ENCODE data around the gene FOXA3.

Gene FOXA3

GRCh38 chr19:45863840-45864628 is at the start of gene FOXA3:
FOXA3 (plus strand) TSS chr19:45864326; CDS start chr19:45864457, 131 bp downstream.
- Histone ChIP-seq H3K9me3 (ENCODE audit: control insufficient read depth in 1 of 2, low read length in 2 of 2) (no peaks in the 10 kb centered on the region), H3K36me3 (ENCODE audit: control insufficient read depth in 1 of 2, insufficient read depth in 2 of 2, low read length in 2 of 2) (peaks cover 0 to 4% of the 10 kb centered on the region in 2 donors), H3K4me1 (ENCODE audit: control insufficient read depth in 1 of 2, insufficient read depth in 2 of 2, low read length in 2 of 2) (peaks cover 3 to 23% of the 10 kb centered on the region in 2 donors), H3K27me3 (ENCODE audit: low read depth, low read length) (peaks cover 14% of the 10 kb centered on the region), H3K27ac (ENCODE audit: low read length) (peak within 1 kb of the TSS; percentile 14), H3K4me3 (ENCODE audit: low read depth in 1 of 2, low read length in 2 of 2) (peak within 1 kb of the TSS; percentile 62 to 65)

- H3K27me3 ChIP-seq (ENCODE audit: low read depth, low read length), result no peaks in the 10 kb centered on the region
- H3K36me3 ChIP-seq (ENCODE audit: control insufficient read depth in 1 of 2, insufficient read depth in 2 of 2, low read length in 2 of 2), result peaks cover under 1 to 10% of the 10 kb centered on the region in 2 donors
- H3K4me3 ChIP-seq (ENCODE audit: low read depth in 1 of 2, low read length in 2 of 2), result peak within 1 kb of the TSS in 1 of 2 donors; percentile 51
- peaks cover 0 to 20% of the 10 kb centered on the region in 2 donors for H3K4me1 ChIP-seq (ENCODE audit: control insufficient read depth in 1 of 2, insufficient read depth in 2 of 2, low read length in 2 of 2)
- H3K9me3 ChIP-seq (ENCODE audit: control insufficient read depth in 1 of 2, low read length in 2 of 2), result no peaks in the 10 kb centered on the region
- no peak within 1 kb of the TSS for H3K27ac ChIP-seq (ENCODE audit: low read length)
Observed at GRCh38 chr19:45814851-45815480, 49.2 kb upstream of the FOXA3 start, which contains the start of gene RSPH6A. RSPH6A (minus strand) TSS chr19:45815308; CDS start chr19:45815176, 132 bp downstream.

- Histone ChIP-seq H3K36me3 (ENCODE audit: control insufficient read depth in 1 of 2, insufficient read depth in 2 of 2, low read length in 2 of 2) (peaks cover 7 to 16% of the 10 kb centered on the region in 2 donors), H3K4me1 (ENCODE audit: control insufficient read depth in 1 of 2, insufficient read depth in 2 of 2, low read length in 2 of 2) (peaks cover 0 to 20% of the 10 kb centered on the region in 2 donors), H3K9me3 (ENCODE audit: control insufficient read depth in 1 of 2, low read length in 2 of 2) (no peaks in the 10 kb centered on the region), H3K27me3 (ENCODE audit: low read depth, low read length) (no peaks in the 10 kb centered on the region), H3K27ac (ENCODE audit: low read length) (no peak overlapping the region), H3K4me3 (ENCODE audit: low read depth in 1 of 2, low read length in 2 of 2) (peak overlapping the region in 1 of 2 donors; percentile 51)
Observed at GRCh38 chr19:45815481-45816216, 48.5 kb upstream of the FOXA3 start.

- Histone ChIP-seq H3K36me3 (ENCODE audit: control insufficient read depth in 1 of 2, insufficient read depth in 2 of 2, low read length in 2 of 2) (peaks cover 7 to 24% of the 10 kb centered on the region in 2 donors), H3K4me1 (ENCODE audit: control insufficient read depth in 1 of 2, insufficient read depth in 2 of 2, low read length in 2 of 2) (peaks cover 0 to 20% of the 10 kb centered on the region in 2 donors), H3K27ac (ENCODE audit: low read length) (no peak overlapping the region), H3K27me3 (ENCODE audit: low read depth, low read length) (no peaks in the 10 kb centered on the region), H3K9me3 (ENCODE audit: control insufficient read depth in 1 of 2, low read length in 2 of 2) (no peaks in the 10 kb centered on the region), H3K4me3 (ENCODE audit: low read depth in 1 of 2, low read length in 2 of 2) (no peak overlapping the region)
Observed at GRCh38 chr19:45816236-45817009, 47.7 kb upstream of the FOXA3 start.

- peaks cover 0 to 20% of the 10 kb centered on the region in 2 donors for H3K4me1 ChIP-seq (ENCODE audit: control insufficient read depth in 1 of 2, insufficient read depth in 2 of 2, low read length in 2 of 2)
- no peaks in the 10 kb centered on the region for H3K27me3 ChIP-seq (ENCODE audit: low read depth, low read length)
- H3K36me3 ChIP-seq (ENCODE audit: control insufficient read depth in 1 of 2, insufficient read depth in 2 of 2, low read length in 2 of 2), result peaks cover 7 to 28% of the 10 kb centered on the region in 2 donors
- no peak overlapping the region for H3K4me3 ChIP-seq (ENCODE audit: low read depth in 1 of 2, low read length in 2 of 2)
- no peak overlapping the region for H3K27ac ChIP-seq (ENCODE audit: low read length)
- no peaks in the 10 kb centered on the region for H3K9me3 ChIP-seq (ENCODE audit: control insufficient read depth in 1 of 2, low read length in 2 of 2)
Observed at GRCh38 chr19:45817010-45817724, 47.0 kb upstream of the FOXA3 start.

GRCh38 chr19:45817725-45818301 is 46.3 kb upstream of the FOXA3 start:
- Histone ChIP-seq H3K4me1 (ENCODE audit: control insufficient read depth in 1 of 2, insufficient read depth in 2 of 2, low read length in 2 of 2) (peaks cover 0 to 20% of the 10 kb centered on the region in 2 donors), H3K27me3 (ENCODE audit: low read depth, low read length) (no peaks in the 10 kb centered on the region), H3K9me3 (ENCODE audit: control insufficient read depth in 1 of 2, low read length in 2 of 2) (no peaks in the 10 kb centered on the region), H3K4me3 (ENCODE audit: low read depth in 1 of 2, low read length in 2 of 2) (no peak overlapping the region), H3K36me3 (ENCODE audit: control insufficient read depth in 1 of 2, insufficient read depth in 2 of 2, low read length in 2 of 2) (peaks cover 8 to 35% of the 10 kb centered on the region in 2 donors), H3K27ac (ENCODE audit: low read length) (no peak overlapping the region)

GRCh38 chr19:45819769-45820168 is 44.4 kb upstream of the FOXA3 start:
- Histone ChIP-seq H3K36me3 (ENCODE audit: control insufficient read depth in 1 of 2, insufficient read depth in 2 of 2, low read length in 2 of 2) (peaks cover 24 to 53% of the 10 kb centered on the region in 2 donors), H3K9me3 (ENCODE audit: control insufficient read depth in 1 of 2, low read length in 2 of 2) (no peaks in the 10 kb centered on the region), H3K27ac (ENCODE audit: low read length) (no peak overlapping the region), H3K4me1 (ENCODE audit: control insufficient read depth in 1 of 2, insufficient read depth in 2 of 2, low read length in 2 of 2) (peaks cover 0 to 22% of the 10 kb centered on the region in 2 donors), H3K27me3 (ENCODE audit: low read depth, low read length) (no peaks in the 10 kb centered on the region), H3K4me3 (ENCODE audit: low read depth in 1 of 2, low read length in 2 of 2) (no peak overlapping the region)

- Histone ChIP-seq H3K9me3 (ENCODE audit: control insufficient read depth in 1 of 2, low read length in 2 of 2) (no peaks in the 10 kb centered on the region), H3K27ac (ENCODE audit: low read length) (no peak overlapping the region), H3K4me3 (ENCODE audit: low read depth in 1 of 2, low read length in 2 of 2) (no peak overlapping the region), H3K36me3 (ENCODE audit: control insufficient read depth in 1 of 2, insufficient read depth in 2 of 2, low read length in 2 of 2) (peaks cover 30 to 61% of the 10 kb centered on the region in 2 donors), H3K4me1 (ENCODE audit: control insufficient read depth in 1 of 2, insufficient read depth in 2 of 2, low read length in 2 of 2) (peaks cover 0 to 15% of the 10 kb centered on the region in 2 donors), H3K27me3 (ENCODE audit: low read depth, low read length) (no peaks in the 10 kb centered on the region)
Observed at GRCh38 chr19:45820413-45821102, 43.6 kb upstream of the FOXA3 start.

GRCh38 chr19:45821103-45821521 is 43.0 kb upstream of the FOXA3 start:
- Histone ChIP-seq H3K4me3 (ENCODE audit: low read depth in 1 of 2, low read length in 2 of 2) (no peak overlapping the region), H3K4me1 (ENCODE audit: control insufficient read depth in 1 of 2, insufficient read depth in 2 of 2, low read length in 2 of 2) (peaks cover 0 to 11% of the 10 kb centered on the region in 2 donors), H3K27me3 (ENCODE audit: low read depth, low read length) (no peaks in the 10 kb centered on the region), H3K27ac (ENCODE audit: low read length) (no peak overlapping the region), H3K36me3 (ENCODE audit: control insufficient read depth in 1 of 2, insufficient read depth in 2 of 2, low read length in 2 of 2) (peaks cover 35 to 67% of the 10 kb centered on the region in 2 donors), H3K9me3 (ENCODE audit: control insufficient read depth in 1 of 2, low read length in 2 of 2) (no peaks in the 10 kb centered on the region)
